Kidney (tissue), 14 donors: Measurements from ENCODE around the gene ITGA5. TPM values are rescaled to one million over a fixed set of nuclear protein-coding genes. Genes with fewer than 3 reads are reported as not detected.

Source experiments
- DNase-seq, 5 donors: peaks; one replicate each; pipeline ENCODE4 v3.0.0-alpha.2; 2013 to 2020
- FAIRE-seq: peaks from 2 replicates; lab custom pipeline; 2012; peaks lifted over from hg19 to GRCh38; lab: Jason Lieb, UNC
- H3K27ac ChIP-seq, 2 donors: one replicate each; pipeline ENCODE4 v1.7.0; 2013; ENCODE audit warnings: low read depth in 2 of 2, low read length in 2 of 2, inconsistent platforms in 1 of 2
- H3K27me3 ChIP-seq: one replicate; pipeline ENCODE4 v1.7.1; 2013; ENCODE audit warnings: low read length, inconsistent platforms; ENCODE audit not compliant: control insufficient read depth, insufficient read depth
- H3K36me3 ChIP-seq, 3 donors: one replicate each; pipeline versions ENCODE4 v1.7.0 to v1.7.1; 2013; ENCODE audit warnings: low read length in 3 of 3, control low read depth in 1 of 3, inconsistent platforms in 1 of 3; ENCODE audit not compliant: insufficient read depth in 3 of 3, control insufficient read depth in 2 of 3
- H3K4me1 ChIP-seq, 3 donors: one replicate each; pipeline versions ENCODE4 v1.7.0 to v1.7.1; 2013; ENCODE audit warnings: low read length in 3 of 3, inconsistent platforms in 1 of 3, low read depth in 1 of 3; ENCODE audit not compliant: control insufficient read depth in 2 of 3, insufficient read depth in 2 of 3
- H3K4me3 ChIP-seq, 3 donors: one replicate each; pipeline versions ENCODE4 v1.7.0 to v1.8.1; 2013; ENCODE audit warnings: low read length in 3 of 3, control low read depth in 1 of 3, inconsistent platforms in 1 of 3
- H3K9ac ChIP-seq, 3 donors: one replicate each; pipeline versions ENCODE4 v1.7.0 to v1.7.1; 2013; ENCODE audit warnings: low read length in 3 of 3, control low read depth in 1 of 3, inconsistent platforms in 1 of 3
- H3K9me3 ChIP-seq, 3 donors: one replicate each; pipeline versions ENCODE4 v1.7.0 to v1.7.1; 2013; ENCODE audit warnings: low read length in 3 of 3, control low read depth in 1 of 3, inconsistent platforms in 1 of 3; ENCODE audit not compliant: control insufficient read depth in 2 of 3, insufficient read depth in 1 of 3
- CTCF ChIP-seq: IDR thresholded peaks from 3 replicates; pipeline ENCODE4 v1.5.1; 2012; ENCODE audit warnings: mild to moderate bottlenecking, moderate library complexity, borderline replicate concordance; ENCODE audit not compliant: insufficient read depth; ENCODE audit errors: extremely low read depth
- intact Hi-C: fragments of 100-400 bp; cut with DNase I; formaldehyde crosslinking; loops from one replicate; pipeline ENCODE4 v1.11.1; 2022
- polyA plus RNA-seq: library from polyadenylated mRNA; stranded (reverse); fragments of 350-450 nt; fragmentation: Illumina TruSeq; extraction: RNeasy Lipid Tissue Mini Kit (QIAGEN cat#74804); gene quantifications from one replicate; pipeline ENCODE4 v1.2.3, GENCODE V29; 2014; ENCODE audit warnings: low read depth, low replicate concordance; ENCODE audit not compliant: insufficient read depth
- total RNA-seq: library from RNA; stranded (reverse); fragmentation: NEBNext Ultra II Directional; extraction: Animal tissue kit (Norgen Biotek cat#: 25700); gene quantifications from one replicate; pipeline ENCODE4 v1.2.1, GENCODE V29; 2021
- donor health status: control.
- donor health status: control.
- donor health status: control.
- donor health status: control.
- donor health status: control.
- donor health status: DM: yes; HTN: yes; CAD: no.
- donor health status: Normal renal cell carcinoma (clear cell type).

The ITGA5 gene
- total and polyA plus RNA-seq, 2 donors from 2014 or later = 11.4 to 65.6 TPM

- DNase-seq (peak in 2 of 5 donors; percentile 57 to 82), FAIRE-seq (no peak)
- Histone ChIP-seq H3K9ac (no peak overlapping the region), H3K9me3 (no peaks in the 10 kb centered on the region), H3K27me3 (no peaks in the 10 kb centered on the region), H3K4me1 (no peaks in the 10 kb centered on the region), H3K27ac (no peak overlapping the region), H3K36me3 (no peaks in the 10 kb centered on the region), H3K4me3 (no peak overlapping the region)
- intact Hi-C loops = loop anchor here (5.0 kb wide), 1 partner anchor 37 kb away; no protein-coding TSS in a partner anchor
- peak; percentile 80 for TF ChIP-seq CTCF
These were observed 20.6 kb upstream of the ITGA5 start for GRCh38 chr12:54439521-54440255.

GRCh38 chr12:54439096-54439495, 20.0 kb upstream of the ITGA5 start:
- no peak for TF ChIP-seq CTCF
- no peak for FAIRE-seq
- Histone ChIP-seq H3K27me3 (no peaks in the 10 kb centered on the region), H3K36me3 (no peaks in the 10 kb centered on the region), H3K27ac (no peak overlapping the region), H3K4me3 (no peak overlapping the region), H3K9ac (no peak overlapping the region), H3K9me3 (no peaks in the 10 kb centered on the region), H3K4me1 (no peaks in the 10 kb centered on the region)
- intact Hi-C loops = loop anchor here (5.0 kb wide), 1 partner anchor 37 kb away; no protein-coding TSS in a partner anchor
- DNase-seq = no peak

- no peaks in the 10 kb centered on the region for H3K4me1 ChIP-seq
- no peak overlapping the region for H3K27ac ChIP-seq
- H3K9ac ChIP-seq = no peak overlapping the region
- no peak for TF ChIP-seq CTCF
- no peak for FAIRE-seq
- DNase-seq = no peak
- no peaks in the 10 kb centered on the region for H3K9me3 ChIP-seq
- no peak overlapping the region for H3K4me3 ChIP-seq
- H3K27me3 ChIP-seq = no peaks in the 10 kb centered on the region
- H3K36me3 ChIP-seq = no peaks in the 10 kb centered on the region
- intact Hi-C loops = loop anchor here (5.0 kb wide), 1 partner anchor 36 kb away; no protein-coding TSS in a partner anchor
These were observed 19.5 kb upstream of the ITGA5 start for GRCh38 chr12:54438517-54438916.
